Activated naive CD4-positive, alpha-beta T cell treated with Interleukin-2 at 50 U/mL for 16 hours (primary cell): ENCODE results near the gene GIMAP4.
"Not testable (repeated sequence)": the region's sequence is repeated elsewhere in the genome, so short reads cannot be mapped to it uniquely, and the experiment has no call there.

Experiments
- DNase-seq: peaks from one replicate; pipeline ENCODE4 v3.0.0-alpha.2; 2020

GIMAP4 gene

DNA sequence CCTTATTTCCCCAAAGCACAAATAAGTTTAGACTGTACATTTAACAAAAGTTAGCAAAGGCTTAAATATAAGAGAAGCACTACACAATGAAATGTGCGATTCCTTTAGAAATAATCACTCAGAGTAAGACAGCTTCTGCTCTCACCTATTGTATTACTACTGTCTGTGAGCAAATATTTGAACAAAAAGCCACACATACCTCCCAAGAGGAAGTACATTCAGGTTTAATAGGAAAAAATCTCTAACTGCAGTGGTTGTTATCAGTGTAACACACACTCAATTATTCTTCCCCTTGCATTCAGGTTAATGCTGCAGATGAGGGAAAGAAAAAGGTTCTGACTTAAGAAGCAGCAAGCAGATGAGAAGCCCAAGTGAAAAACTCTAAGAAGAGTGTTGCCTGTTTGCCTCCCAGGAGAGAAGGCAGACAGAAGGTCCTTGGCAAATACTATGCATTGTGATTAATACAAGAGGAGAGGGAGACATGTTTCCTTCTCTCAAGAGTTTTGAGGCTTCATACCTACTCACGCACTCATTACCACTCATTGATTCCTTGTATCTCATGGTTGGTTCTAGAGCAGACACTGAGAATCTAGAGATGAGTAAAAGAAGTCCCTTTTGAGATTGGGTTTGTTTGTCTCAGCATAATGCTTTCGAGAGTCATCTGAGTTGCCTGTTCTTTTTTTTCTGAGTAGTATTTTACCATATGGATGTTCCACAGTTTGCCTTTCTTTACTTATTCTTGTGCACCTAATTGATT is 13.6 kb downstream of the GIMAP4 start:
- DNase-seq = no peak

DNA sequence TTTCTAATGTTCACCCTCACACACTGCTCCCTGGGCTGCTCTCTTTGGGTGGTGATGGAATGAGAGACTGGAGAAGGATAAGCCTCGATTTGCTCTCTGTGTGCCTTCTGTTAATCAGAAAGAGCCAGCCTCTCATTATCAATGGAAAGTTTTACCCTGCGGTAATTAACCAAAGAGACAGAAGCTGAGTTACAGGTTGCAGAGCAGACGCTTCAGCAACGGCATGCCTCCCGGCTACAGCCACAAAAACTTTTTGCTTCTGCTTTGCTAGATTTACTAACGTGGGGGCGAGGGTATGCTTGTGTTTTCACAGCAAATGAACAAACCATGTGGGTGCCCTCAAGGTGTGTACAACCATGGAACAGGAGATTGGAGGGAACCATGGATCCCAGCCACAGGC is 18.0 kb downstream of the GIMAP4 start:
- DNase-seq = no peak

DNA sequence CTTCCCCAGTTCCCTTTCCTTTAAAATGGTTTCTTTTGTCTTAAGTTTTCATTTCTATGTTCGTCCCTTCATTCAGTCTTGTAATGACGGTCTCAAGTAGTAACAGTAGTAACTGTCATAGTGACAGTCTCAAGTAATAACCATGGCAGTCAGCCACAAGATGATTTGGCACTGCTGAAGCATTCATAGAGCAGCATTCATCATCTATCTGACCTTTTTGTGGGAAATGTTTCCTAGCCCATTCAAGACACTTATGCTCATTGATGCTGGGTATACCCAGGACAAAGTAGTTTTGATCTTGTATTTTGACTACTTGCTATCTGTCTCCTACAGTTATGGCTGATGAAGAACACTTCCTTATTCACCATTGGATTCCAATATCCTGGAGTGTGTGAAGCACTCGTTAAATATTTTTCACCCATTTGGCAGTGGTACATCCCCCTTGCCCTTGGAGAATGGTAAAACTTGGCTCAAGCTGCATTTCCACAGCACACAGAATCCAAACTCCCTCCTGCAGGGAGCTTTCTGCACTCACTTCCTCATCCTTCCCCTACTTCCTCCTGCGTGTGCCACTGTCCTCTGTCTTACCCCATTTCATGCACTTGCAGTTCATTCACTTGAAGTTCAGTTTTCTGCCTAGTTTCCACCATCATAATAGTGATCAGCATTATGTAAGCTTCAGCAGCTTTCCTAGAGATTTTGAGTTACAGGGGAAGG is 19.0 kb downstream of the GIMAP4 start:
- no peak for DNase-seq

DNA sequence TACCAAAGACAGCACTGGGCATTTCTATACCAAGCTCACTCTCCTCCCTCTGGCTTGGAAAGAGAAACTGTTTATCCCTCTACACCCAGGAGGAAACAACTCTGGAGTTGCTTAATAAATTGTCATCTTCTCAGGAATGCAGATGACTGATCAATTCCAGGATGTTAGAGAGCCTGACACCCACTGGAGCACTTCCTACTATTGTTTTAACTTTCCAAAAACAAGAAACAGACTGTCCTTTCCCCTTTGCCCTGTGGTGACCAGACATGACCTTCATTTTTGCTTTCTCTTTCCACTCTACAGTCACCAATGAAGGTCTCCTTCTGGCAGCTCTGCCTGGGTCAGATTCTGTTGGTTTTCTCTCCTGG is 19.6 kb downstream of the GIMAP4 start:
- DNase-seq = no peak

DNA sequence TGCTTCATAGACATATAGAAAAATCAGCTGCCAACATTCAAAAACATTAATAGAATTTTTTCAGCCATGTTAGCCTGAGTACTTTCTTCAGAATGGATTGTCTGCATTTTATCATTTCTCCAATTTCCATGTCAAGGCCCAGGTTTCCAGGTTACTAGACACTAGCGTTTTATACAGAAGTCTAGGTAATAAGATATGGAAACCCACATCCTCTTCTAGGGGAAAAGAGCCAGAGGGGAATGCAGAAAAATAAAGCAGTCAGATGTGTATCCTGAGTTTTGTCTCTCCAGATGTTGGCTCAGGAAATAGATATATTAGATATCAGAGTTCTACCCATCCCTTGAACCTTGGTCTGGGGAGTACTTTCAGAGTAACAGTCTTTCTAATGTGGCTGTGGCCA is 20.4 kb downstream of the GIMAP4 start:
- no peak for DNase-seq

DNA sequence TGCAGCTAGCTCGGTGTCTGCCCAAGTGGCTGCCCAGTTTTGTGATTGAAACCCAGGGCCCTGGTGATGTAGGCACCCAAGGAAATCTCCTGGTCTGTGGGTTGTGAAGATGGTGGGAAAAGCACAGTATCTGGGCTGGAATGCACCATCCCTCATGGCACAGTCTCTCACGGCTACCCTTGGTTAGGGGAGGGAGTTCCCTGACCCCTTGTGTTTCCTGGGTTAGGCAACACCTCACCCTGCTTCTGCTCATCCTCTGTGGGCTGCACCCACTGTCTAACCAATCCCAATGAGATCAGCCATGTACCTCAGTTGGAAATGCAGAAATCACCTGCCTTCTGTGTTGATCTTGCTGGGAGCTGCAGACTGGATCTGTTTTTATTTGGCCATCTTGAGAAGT is 27.6 kb downstream of the GIMAP4 start:
- DNase-seq = no peak

DNA sequence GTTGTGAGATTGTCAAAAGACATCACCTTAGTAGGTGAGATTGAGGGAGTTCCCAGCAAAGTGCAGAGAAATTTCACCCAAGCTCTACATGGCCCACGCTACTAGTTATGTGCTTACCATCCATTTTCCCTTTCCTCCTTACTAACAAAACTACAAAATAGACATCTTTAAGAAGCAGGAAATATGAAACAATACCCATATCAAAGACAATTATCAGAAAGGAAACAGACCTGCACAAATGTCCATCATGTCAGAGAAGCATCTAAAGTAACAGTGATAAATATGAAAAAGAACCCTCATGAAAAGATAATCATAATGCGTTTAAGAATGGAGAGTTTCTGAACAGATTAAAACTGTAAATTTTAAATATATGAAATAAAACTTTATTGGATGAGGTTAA is 28.2 kb downstream of the GIMAP4 start:
- DNase-seq = no peak

DNA sequence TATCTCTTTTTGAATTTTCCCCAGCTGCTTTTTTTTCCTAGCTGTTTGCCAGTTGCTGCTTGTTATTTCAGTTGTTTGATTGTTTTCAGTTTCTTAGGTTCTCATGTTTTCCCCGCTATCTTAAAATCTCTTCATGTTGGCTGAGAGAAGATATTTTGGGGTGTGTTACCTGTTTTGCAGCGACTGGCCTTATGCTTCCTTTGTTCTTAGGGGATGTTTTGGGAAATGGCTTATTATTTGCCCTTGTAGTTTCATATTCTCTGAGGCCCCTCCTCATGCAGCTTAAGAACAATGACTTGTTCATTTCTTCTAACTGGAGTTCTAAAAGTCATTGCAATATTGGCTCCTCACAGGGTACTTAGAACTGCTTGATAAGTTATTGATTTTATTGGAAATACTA is 36.4 kb downstream of the GIMAP4 start:
- not testable (repeated sequence) for DNase-seq

DNA sequence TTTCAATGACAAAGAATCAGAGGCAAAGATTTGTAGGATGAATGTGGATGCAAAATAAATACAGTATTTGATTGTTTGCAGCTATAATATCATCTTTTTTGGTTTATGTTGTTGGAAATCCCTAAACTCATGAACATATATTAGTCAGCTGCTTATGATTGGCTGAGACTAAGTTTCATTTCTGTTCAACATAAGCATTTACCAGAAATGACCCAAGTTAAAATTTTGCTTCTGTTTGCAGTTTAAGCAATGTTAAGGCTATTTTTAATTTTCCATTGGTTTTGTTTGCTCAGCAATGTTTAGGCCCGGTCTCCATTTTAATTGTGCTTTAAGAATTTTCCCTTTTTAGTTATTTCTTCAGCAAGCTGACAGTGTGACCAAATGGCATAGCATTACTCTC is 43.0 kb downstream of the GIMAP4 start:
- no peak for DNase-seq

DNA sequence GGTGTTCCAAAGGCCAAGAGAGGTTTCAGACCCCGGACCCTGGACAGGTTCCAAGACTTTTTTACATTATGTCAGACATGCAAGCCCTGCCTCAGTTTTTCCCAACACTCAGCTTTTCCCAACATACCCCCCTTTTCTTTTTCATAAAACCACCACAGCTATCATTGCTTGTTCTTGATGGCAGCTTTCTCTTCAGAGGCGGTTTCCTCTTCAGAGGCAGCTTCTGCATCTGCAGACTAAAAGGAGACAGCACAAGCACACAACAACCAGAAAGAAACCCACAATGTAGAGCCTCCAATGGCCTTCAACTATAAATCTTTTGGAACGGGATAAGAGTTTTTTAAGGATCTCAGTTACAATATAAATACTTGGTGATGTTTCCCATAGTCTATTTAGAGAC is 45.7 kb downstream of the GIMAP4 start:
- DNase-seq = no peak

DNA sequence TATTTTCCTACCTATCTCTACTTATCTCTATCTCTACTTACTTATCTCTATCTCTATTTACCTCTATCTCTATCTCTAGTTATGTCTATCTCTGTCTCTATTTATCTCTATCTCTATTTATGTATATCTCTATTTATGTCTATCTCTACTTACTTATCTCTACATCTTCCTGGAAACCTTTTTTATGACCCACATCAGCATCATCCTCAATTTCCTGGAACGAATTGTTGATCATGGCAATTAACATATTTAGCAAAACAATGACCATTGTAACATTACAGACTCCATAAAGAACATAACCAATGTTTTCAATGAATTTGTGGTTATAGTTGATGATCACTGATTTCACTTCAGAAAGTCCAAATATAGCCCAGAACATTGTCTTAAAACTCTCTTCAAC is 46.7 kb downstream of the GIMAP4 start:
- DNase-seq = no peak

DNA sequence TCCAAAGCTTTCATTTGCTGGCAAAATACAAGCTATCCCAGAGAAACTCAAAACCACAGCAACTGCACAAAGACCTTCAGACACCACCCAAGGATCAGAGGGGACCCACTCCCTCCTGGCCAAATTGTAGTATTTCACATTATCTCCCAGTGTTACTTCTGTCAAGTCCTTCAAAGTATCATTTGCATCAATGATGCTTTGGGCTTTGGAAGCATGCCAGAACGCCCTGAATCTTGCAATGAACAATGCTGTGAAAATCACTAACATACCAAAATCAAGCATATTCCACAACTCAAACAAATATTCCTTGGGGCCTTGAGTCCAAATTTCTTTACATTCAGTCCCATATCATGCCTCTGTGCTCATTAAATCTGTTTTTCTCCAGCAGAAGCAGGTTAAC is 47.2 kb downstream of the GIMAP4 start:
- DNase-seq = not testable (repeated sequence)

DNA sequence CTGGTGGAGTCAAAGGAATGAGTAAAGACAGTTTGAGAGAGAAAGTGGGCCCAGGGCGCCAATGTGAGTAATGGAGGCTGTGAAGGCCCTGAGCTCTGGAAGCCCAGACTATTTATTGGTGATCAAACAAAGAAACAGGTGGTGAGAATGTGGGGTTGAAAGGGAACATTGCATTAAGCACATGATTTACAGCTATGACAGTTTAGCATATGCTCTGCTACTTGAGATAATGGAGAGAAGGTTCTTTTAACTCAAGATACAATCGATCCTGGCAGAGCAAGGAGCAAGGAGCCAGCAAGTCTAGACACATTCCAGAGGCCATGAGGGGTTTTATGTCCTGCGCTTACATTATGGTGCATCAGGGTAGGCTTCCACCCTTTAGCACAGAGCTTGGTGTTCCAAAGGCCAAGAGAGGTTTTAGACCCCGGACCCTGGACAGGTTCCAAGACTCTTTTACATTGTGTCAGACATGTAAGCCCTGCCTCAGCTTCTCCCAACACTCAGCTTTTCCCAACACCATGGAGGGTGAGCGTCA is 48.1 kb downstream of the GIMAP4 start:
- not testable (repeated sequence) for DNase-seq

DNA sequence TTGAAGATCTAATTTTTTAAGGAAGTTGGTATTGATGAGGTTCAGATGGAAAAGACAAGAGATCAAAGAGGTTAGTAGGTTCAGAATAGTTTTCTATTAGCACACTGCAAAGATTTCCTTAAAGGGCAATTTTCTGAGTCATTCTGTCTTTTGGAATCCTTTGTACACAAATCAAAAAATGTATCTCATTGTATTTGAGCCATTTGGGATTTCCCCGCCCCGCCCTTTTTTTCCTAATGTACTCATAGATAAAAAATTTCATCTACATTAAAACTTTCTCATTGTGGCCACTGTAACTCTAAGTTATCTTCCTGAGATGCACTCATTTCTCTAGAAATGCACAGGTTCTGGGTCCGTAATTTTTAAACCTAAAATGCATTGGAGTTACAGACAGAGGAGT is 52.9 kb downstream of the GIMAP4 start:
- DNase-seq = no peak

DNA sequence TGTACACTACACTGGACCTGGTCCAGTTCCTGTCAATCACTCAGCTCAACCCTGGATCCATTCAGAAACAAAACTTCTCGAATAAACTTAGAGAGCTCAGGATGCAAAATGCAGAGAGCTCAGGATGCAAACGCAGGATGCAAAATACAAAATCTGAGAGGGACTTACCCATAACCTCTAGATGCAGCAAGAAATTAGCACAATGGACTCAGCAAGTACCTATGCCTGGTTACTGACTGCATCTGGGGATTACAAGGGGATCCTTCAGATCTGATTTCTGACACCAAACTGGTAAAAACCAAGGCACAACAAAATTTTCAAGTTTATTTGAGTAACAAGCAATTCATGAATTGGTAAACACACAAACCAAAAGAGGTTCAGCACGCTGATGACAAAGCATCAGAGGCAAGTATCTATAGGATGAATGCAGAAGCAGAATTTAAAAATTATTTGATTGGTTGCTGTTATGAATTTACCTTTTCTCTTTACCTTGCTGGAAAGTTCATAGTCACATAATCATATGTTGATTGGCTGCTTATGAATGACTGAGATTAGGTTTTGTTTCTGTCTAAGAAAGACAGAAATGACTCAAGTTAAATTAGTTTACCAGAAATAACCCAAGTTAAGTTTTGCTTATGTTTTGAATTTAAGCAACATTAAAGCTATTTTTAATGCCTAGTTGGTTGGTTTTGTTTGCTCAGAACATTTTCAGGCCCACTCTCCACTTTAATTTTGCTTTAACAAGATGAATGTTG is 53.6 kb downstream of the GIMAP4 start:
- no peak for DNase-seq

DNA sequence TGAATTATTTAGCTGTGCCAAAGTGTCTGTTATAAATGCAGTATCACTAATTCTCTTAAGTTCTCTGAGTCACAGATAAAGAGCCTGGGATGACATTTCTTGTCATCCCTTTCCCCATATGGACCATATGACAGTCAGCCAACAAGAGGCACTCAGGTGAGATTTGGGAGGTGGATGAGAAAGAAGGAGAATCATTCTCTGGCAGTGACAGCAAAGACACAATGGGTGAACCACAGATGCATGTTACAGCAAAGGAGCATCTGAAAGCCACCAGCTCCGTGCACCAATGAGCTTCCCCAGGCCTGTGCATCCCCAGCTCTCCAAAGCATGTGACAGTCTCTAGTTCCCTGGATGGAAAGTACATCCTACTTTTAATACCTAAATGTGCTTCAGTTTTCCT is 54.2 kb downstream of the GIMAP4 start:
- DNase-seq = no peak
